Measurements from ENCODE around the gene RHOD. TPM values are rescaled to one million over a fixed set of nuclear protein-coding genes. Genes with fewer than 3 reads are reported as not detected.

Gene RHOD
- polyA plus RNA-seq, 1 donor from 2014 or later: not detected

DNA sequence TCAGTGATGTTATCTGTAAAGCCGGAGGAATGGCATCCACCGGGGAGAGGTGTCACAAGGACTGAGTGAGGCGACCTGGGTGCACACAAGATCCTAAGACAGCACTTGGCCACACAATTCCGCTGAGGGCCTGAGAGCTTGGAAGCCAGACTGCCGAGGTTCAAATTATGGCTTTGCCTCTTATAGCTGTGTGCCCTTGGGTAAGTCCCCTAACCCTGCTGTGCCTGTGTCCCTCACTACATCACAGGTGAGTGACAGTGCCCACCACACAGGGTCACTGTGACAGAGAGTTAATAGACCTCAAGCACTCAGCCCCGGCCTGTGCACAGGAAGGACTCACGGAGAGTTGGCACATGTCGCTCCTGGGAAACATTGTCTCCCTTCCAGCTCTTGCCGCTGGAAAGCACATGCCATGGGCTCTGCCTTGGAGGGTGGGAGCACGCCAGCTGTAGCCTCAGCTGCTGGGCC is 592 bp downstream of the RHOD start:
- peaks cover 14% of the 10 kb centered on the region for H3K27me3 ChIP-seq (ENCODE audit: insufficient read depth, low read depth, low read length)
- H3K79me2 ChIP-seq (replicated peaks; ENCODE audit: insufficient read depth, low read length): no peaks in the 10 kb centered on the region
- no peaks in the 10 kb centered on the region for H3F3A ChIP-seq (ENCODE audit: insufficient read depth, low read length, poor library complexity, severe bottlenecking)
- no peak overlapping the region for H3K4me3 ChIP-seq (ENCODE audit: low read length)
- no peaks in the 10 kb centered on the region for H3K9me2 ChIP-seq (ENCODE audit: insufficient read depth, low read length)
- H3K9ac ChIP-seq (ENCODE audit: low read length): no peak overlapping the region
- H2AFZ ChIP-seq (ENCODE audit: low read depth, low read length): no peak overlapping the region
- no peak overlapping the region for H3K27ac ChIP-seq (ENCODE audit: low read length)
- H4K20me1 ChIP-seq (ENCODE audit: insufficient read depth): no peaks in the 10 kb centered on the region
- TF ChIP-seq RAD21 (conservative IDR thresholded peaks at IDR 0.05): no peak
- no peak for TF ChIP-seq MXI1 (conservative IDR thresholded peaks at IDR 0.05; ENCODE audit: poor library complexity, severe bottlenecking)
- no peak for TF ChIP-seq EP300 (conservative IDR thresholded peaks at IDR 0.05; ENCODE audit: poor library complexity, severe bottlenecking)
- H3K4me2 ChIP-seq (ENCODE audit: low read length): no peak overlapping the region
- H3K36me3 ChIP-seq (ENCODE audit: insufficient read depth, low read length): no peaks in the 10 kb centered on the region
- H3K9me3 ChIP-seq (ENCODE audit: low read length): no peaks in the 10 kb centered on the region

GRCh38 chr11:67058506-67058905 is 1.9 kb downstream of the RHOD start:
- Histone ChIP-seq H3K9me2 (ENCODE audit: insufficient read depth, low read length) (no peaks in the 10 kb centered on the region), H3K36me3 (ENCODE audit: insufficient read depth, low read length) (no peaks in the 10 kb centered on the region), H2AFZ (ENCODE audit: low read depth, low read length) (no peak overlapping the region), H3K79me2 (replicated peaks; ENCODE audit: insufficient read depth, low read length) (no peaks in the 10 kb centered on the region), H3K9me3 (ENCODE audit: low read length) (no peaks in the 10 kb centered on the region), H3F3A (ENCODE audit: insufficient read depth, low read length, poor library complexity, severe bottlenecking) (no peaks in the 10 kb centered on the region), H3K27ac (ENCODE audit: low read length) (no peak overlapping the region), H3K9ac (ENCODE audit: low read length) (no peak overlapping the region), H3K27me3 (ENCODE audit: insufficient read depth, low read depth, low read length) (peaks cover 14% of the 10 kb centered on the region), H3K4me3 (ENCODE audit: low read length) (no peak overlapping the region), H3K4me2 (ENCODE audit: low read length) (no peak overlapping the region), H4K20me1 (ENCODE audit: insufficient read depth) (no peaks in the 10 kb centered on the region)
- TF ChIP-seq EZH2 (IDR thresholded peaks at IDR 0.05; ENCODE audit: borderline replicate concordance, insufficient read depth, low read length, poor library complexity, severe bottlenecking) (no peak), RAD21 (conservative IDR thresholded peaks at IDR 0.05) (no peak), MXI1 (conservative IDR thresholded peaks at IDR 0.05; ENCODE audit: poor library complexity, severe bottlenecking) (no peak), EP300 (conservative IDR thresholded peaks at IDR 0.05; ENCODE audit: poor library complexity, severe bottlenecking) (no peak), POLR2AphosphoS5 (IDR thresholded peaks at IDR 0.05) (no peak), SMC3 (conservative IDR thresholded peaks at IDR 0.05; ENCODE audit: poor library complexity) (no peak), TAF1 (IDR thresholded peaks at IDR 0.05; ENCODE audit: low read depth) (no peak)
- TF ChIP-seq, protein P1, sequence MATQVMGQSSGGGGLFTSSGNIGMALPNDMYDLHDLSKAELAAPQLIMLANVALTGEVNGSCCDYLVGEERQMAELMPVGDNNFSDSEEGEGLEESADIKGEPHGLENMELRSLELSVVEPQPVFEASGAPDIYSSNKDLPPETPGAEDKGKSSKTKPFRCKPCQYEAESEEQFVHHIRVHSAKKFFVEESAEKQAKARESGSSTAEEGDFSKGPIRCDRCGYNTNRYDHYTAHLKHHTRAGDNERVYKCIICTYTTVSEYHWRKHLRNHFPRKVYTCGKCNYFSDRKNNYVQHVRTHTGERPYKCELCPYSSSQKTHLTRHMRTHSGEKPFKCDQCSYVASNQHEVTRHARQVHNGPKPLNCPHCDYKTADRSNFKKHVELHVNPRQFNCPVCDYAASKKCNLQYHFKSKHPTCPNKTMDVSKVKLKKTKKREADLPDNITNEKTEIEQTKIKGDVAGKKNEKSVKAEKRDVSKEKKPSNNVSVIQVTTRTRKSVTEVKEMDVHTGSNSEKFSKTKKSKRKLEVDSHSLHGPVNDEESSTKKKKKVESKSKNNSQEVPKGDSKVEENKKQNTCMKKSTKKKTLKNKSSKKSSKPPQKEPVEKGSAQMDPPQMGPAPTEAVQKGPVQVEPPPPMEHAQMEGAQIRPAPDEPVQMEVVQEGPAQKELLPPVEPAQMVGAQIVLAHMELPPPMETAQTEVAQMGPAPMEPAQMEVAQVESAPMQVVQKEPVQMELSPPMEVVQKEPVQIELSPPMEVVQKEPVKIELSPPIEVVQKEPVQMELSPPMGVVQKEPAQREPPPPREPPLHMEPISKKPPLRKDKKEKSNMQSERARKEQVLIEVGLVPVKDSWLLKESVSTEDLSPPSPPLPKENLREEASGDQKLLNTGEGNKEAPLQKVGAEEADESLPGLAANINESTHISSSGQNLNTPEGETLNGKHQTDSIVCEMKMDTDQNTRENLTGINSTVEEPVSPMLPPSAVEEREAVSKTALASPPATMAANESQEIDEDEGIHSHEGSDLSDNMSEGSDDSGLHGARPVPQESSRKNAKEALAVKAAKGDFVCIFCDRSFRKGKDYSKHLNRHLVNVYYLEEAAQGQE (IDR thresholded peaks at IDR 0.05; ENCODE audit: borderline replicate concordance): no peak
- TF ChIP-seq, protein P2, sequence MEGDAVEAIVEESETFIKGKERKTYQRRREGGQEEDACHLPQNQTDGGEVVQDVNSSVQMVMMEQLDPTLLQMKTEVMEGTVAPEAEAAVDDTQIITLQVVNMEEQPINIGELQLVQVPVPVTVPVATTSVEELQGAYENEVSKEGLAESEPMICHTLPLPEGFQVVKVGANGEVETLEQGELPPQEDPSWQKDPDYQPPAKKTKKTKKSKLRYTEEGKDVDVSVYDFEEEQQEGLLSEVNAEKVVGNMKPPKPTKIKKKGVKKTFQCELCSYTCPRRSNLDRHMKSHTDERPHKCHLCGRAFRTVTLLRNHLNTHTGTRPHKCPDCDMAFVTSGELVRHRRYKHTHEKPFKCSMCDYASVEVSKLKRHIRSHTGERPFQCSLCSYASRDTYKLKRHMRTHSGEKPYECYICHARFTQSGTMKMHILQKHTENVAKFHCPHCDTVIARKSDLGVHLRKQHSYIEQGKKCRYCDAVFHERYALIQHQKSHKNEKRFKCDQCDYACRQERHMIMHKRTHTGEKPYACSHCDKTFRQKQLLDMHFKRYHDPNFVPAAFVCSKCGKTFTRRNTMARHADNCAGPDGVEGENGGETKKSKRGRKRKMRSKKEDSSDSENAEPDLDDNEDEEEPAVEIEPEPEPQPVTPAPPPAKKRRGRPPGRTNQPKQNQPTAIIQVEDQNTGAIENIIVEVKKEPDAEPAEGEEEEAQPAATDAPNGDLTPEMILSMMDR (IDR thresholded peaks at IDR 0.05; ENCODE audit: poor library complexity, severe bottlenecking): no peak
